Heart left ventricle (tissue), 16 donors: ENCODE results near the gene SZT2. TPM values are rescaled to one million over a fixed set of nuclear protein-coding genes. Genes with fewer than 3 reads are reported as not detected.

ENCODE experiments used
- ATAC-seq, 4 donors: fragments of 200-7000 bp; cut with Tn5 transposase; one replicate each; pipeline ENCODE4 v1.9.1; 2020 to 2022; ENCODE audit warnings: moderate library complexity in 4 of 4, mild to moderate bottlenecking in 3 of 4, moderate number of reproducible peaks in 1 of 4
- DNase-seq, 5 donors: peaks; one replicate each; pipeline ENCODE4 v3.0.0-alpha.2; 2020
- H3K27ac ChIP-seq, 12 donors: fragments of 200-600 bp; sonication (generic) in 4 of 12; one replicate each; pipeline versions ENCODE4 v1.5.0 to v1.8.0; 2016 to 2022; ENCODE audit warnings: mild to moderate bottlenecking in 2 of 12
- H3K27me3 ChIP-seq, 9 donors: fragments of 200-600 bp; sonication (generic) in 2 of 9; one replicate each; pipeline versions ENCODE4 v1.5.1 to v1.8.0; 2016 to 2022; ENCODE audit warnings: mild to moderate bottlenecking in 3 of 9
- H3K36me3 ChIP-seq, 9 donors: fragments of 200-600 bp; sonication (generic) in 2 of 9; one replicate each; pipeline versions ENCODE4 v1.5.0 to v1.8.0; 2018 to 2022; ENCODE audit warnings: mild to moderate bottlenecking in 2 of 9
- H3K4me1 ChIP-seq, 12 donors: fragments of 200-600 bp; sonication (generic) in 4 of 12; one replicate each; pipeline versions ENCODE4 v1.5.0 to v1.8.0; 2016 to 2022; ENCODE audit warnings: mild to moderate bottlenecking in 3 of 12
- H3K4me3 ChIP-seq, 12 donors: fragments of 200-600 bp; sonication (generic) in 4 of 12; one replicate each; pipeline versions ENCODE4 v1.5.0 to v1.8.0; 2017 to 2022; ENCODE audit warnings: mild to moderate bottlenecking in 9 of 12, moderate library complexity in 4 of 12
- H3K9me3 ChIP-seq, 12 donors: fragments of 200-600 bp; sonication (generic) in 4 of 12; one replicate each; pipeline versions ENCODE4 v1.5.0 to v1.8.0; 2016 to 2022; ENCODE audit warnings: mild to moderate bottlenecking in 1 of 12
- CTCF ChIP-seq, 12 donors: fragments of 200-600 bp; sonication (generic) in 4 of 12; IDR thresholded peaks; one replicate each; pipeline versions ENCODE4 v1.5.0 to v1.8.0; 2018 to 2022; ENCODE audit warnings: antibody characterized with exemption in 12 of 12, mild to moderate bottlenecking in 5 of 12
- POLR2A ChIP-seq, 2 donors: fragments of 450-650 bp; IDR thresholded peaks; one replicate each; pipeline ENCODE4 v1.6.1; 2017; ENCODE audit warnings: antibody characterized with exemption in 2 of 2, mild to moderate bottlenecking in 2 of 2, moderate library complexity in 2 of 2
- WGBS, 4 donors: extraction: QIAGEN DNeasy Blood & Tissue Kit in 2 of 4; methylation state at CpG; one replicate each; pipeline versions ENCODE4 v1.1.5 to v1.1.7; 2013 to 2018; 5-methylcytosine and 5-hydroxymethylcytosine counted together
- intact Hi-C, 10 donors: fragments of 100-400 bp; cut with DNase I; formaldehyde crosslinking; loops; one replicate each; pipeline versions ENCODE4 v1.11.1 to v1.14.2; 2022
- polyA plus RNA-seq, 2 donors: library from polyadenylated mRNA; stranded (reverse); fragments of 200-250 nt; gene quantifications; one replicate each; pipeline ENCODE4 v1.2.3, GENCODE V29; 2013
- total RNA-seq, 9 donors: library from RNA; depleted of rRNA in 2 of 9; stranded (reverse); fragments of >200 nt in 2 of 9; fragmentation: NEBNext Ultra II Directional in 3 of 9; extraction: Animal tissue kit (Norgen Biotek cat#: 25700) in 3 of 9; gene quantifications; one replicate each; pipeline versions ENCODE4 v1.1.0 to v1.2.4, GENCODE V29; 2016 to 2023
- donor health status: ischemic (EF 13 %, LVEDD 7.1; RV severe dilation, severe dysfunction).
- donor health status: healthy with polysubstance abuse.
- donor health status: DM: no; HTN: yes; CAD: no.
- donor health status: DM: no; HTN: no; CAD: no.
- donor health status: ischemic (EF 25% LVEDD 6.9; RV normal size, moderate dysfunction).
- donor health status: ischemic (EF 25% LVEDD 5.7; RV mildly dilated, moderate dysfunction).
- donor health status: healthy.
- donor health status: DM: yes; HTN: yes; CAD: no.
- donor health status: ischemic (EF 35%, LVEDD 5.7; RV mildly dilated, moderate dysfunction).
- donor health status: nonischemic (EF 11% LVEDD 7.7; RV severe dilation, severe dysfunction).
- donor health status: DM: yes; HTN: yes; CAD: no.
- donor health status: PGD.
- donor health status: ischemic (EF 29% LVEDD 5.4; RV normal size, mild dysfunction).
- donor health status: nonischemic (EF 23%, LVEDD 6.1; RV moderate dilation, normal function).

SZT2 gene
- total and polyA plus RNA-seq, 11 donors: 13.1 to 39.7 (median 24.4) TPM

GRCh38 chr1:43421976-43422750, 32.5 kb downstream of the SZT2 start:
- ATAC-seq (peak in 2 of 4 donors; percentile 11 to 36), DNase-seq (no peak)
- Histone ChIP-seq H3K4me1 (no peaks in the 10 kb centered on the region), H3K9me3 (no peaks in the 10 kb centered on the region), H3K27me3 (no peaks in the 10 kb centered on the region), H3K27ac (no peak overlapping the region), H3K36me3 (peaks cover 2 to 97% (median 94%) of the 10 kb centered on the region in 9 donors), H3K4me3 (no peak overlapping the region)
- TF ChIP-seq CTCF (IDR thresholded peaks at IDR 0.05) (no peak), POLR2A (IDR thresholded peaks at IDR 0.05) (no peak)
- WGBS, 4 donors: 85 to 92% (median 88%) methylated on average over 11 to 12 of the region's 12 CpGs
- intact Hi-C loops: loop anchor here in 1 of 10 donors (5.0 kb wide), 1 partner anchor 185 kb away; no protein-coding TSS in a partner anchor

- Histone ChIP-seq H3K4me1 (no peaks in the 10 kb centered on the region), H3K27ac (no peak overlapping the region), H3K36me3 (peaks cover 2 to 97% (median 94%) of the 10 kb centered on the region in 9 donors), H3K27me3 (no peaks in the 10 kb centered on the region), H3K4me3 (no peak overlapping the region), H3K9me3 (no peaks in the 10 kb centered on the region)
- ATAC-seq (no peak), DNase-seq (no peak)
- intact Hi-C loops: loop anchor here in 1 of 10 donors (5.0 kb wide), 1 partner anchor 186 kb away; no protein-coding TSS in a partner anchor
- TF ChIP-seq POLR2A (IDR thresholded peaks at IDR 0.05) (no peak), CTCF (IDR thresholded peaks at IDR 0.05) (no peak)
- 92 to 98% (median 96%) methylated on average over 16 of the region's 16 CpGs for WGBS, 4 donors
Observed at GRCh38 chr1:43422995-43423671, 33.4 kb downstream of the SZT2 start.

GRCh38 chr1:43423672-43424550, 34.2 kb downstream of the SZT2 start:
- intact Hi-C loops: loop anchor here in 1 of 10 donors (5.0 kb wide), 1 partner anchor 187 kb away; no protein-coding TSS in a partner anchor
- DNase-seq (no peak), ATAC-seq (no peak)
- TF ChIP-seq CTCF (IDR thresholded peaks at IDR 0.05) (no peak), POLR2A (IDR thresholded peaks at IDR 0.05) (no peak)
- Histone ChIP-seq H3K27me3 (no peaks in the 10 kb centered on the region), H3K4me1 (no peaks in the 10 kb centered on the region), H3K27ac (no peak overlapping the region), H3K36me3 (peaks cover 2 to 97% (median 94%) of the 10 kb centered on the region in 9 donors), H3K9me3 (no peaks in the 10 kb centered on the region), H3K4me3 (no peak overlapping the region)
- WGBS, 4 donors: 92 to 96% (median 94%) methylated on average over 19 to 23 of the region's 23 CpGs
